NCI-H1930 (cell line): ENCODE measurements around the gene PPM1M.

Experiments used
- DNase-seq, 2 experiments: peaks; one replicate each; lab custom pipeline; 2025; lab: John Stamatoyannopoulos, UW

The PPM1M gene, protein sequence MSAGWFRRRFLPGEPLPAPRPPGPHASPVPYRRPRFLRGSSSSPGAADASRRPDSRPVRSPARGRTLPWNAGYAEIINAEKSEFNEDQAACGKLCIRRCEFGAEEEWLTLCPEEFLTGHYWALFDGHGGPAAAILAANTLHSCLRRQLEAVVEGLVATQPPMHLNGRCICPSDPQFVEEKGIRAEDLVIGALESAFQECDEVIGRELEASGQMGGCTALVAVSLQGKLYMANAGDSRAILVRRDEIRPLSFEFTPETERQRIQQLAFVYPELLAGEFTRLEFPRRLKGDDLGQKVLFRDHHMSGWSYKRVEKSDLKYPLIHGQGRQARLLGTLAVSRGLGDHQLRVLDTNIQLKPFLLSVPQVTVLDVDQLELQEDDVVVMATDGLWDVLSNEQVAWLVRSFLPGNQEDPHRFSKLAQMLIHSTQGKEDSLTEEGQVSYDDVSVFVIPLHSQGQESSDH

DNA sequence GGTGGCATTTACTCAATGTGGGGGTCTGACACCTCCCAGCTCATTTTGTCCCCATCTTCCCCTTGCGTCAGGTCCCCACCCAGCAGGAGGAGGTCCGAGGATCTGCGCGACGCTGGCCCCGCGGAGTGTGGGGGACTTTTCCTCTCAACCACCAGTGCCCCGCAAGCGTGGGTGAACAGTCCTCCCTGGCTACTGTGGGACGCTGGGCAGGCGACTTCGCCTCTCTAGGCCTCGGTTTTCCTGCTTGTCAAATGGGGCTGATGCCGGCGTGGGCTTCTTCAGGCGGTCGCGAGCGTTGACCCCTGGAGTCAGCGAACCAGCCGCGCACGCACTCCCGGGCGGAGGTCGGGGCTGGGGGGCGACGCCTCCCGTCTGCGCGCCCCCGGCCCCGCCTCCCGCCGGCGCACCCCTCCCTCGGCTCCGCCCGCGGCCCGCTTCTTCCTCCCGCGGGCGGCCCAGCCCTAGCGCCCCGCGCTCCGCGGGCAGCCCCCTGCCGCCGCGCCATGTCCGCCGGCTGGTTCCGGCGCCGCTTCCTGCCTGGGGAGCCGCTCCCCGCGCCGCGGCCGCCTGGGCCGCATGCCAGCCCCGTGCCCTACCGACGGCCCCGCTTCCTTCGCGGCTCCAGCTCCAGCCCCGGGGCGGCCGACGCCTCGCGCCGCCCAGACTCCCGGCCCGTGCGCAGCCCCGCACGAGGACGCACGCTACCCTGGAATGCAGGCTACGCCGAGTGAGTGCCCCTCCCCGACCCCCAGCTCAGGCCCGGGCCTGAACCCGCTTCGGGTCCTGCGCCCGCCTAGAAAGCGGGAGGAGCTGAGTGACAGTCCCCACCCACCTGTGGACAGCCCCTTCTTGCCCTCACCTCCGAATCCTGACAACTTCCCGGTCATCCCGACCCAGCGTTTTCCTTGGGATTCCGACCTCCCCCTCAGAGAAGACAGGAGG lies at the start of gene PPM1M:
TSS of gene PPM1M (plus strand) at position 438 of the 942 bp plus-strand sequence. CDS start at position 504, 66 bp downstream.
- DNase-seq = no peak

DNA sequence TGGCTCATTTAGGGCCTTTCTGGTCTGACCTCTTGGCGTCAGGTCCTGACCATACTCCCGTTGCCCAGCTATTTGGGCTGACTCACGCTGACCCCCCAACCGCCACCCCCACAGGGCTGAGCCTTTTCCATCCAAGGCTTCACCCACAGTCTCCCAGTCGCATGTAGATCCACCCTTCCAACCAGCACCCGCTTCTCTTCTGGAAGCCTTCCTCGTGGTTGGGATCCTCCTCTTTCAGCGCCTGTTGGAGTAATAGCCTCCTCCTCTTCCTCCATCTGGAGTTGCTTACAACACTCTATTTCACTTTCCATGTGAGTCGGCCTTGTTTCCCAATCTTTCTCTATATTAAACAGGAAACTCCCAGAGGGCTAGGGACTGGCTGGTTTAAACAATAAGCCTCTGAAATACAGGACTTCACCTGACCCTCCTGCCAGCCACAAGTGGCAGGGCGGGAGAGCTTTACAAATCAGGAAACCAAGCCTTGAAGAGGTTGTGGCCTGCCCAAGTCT lies 49.7 kb upstream of the PPM1M start:
- DNase-seq = no peak

DNA sequence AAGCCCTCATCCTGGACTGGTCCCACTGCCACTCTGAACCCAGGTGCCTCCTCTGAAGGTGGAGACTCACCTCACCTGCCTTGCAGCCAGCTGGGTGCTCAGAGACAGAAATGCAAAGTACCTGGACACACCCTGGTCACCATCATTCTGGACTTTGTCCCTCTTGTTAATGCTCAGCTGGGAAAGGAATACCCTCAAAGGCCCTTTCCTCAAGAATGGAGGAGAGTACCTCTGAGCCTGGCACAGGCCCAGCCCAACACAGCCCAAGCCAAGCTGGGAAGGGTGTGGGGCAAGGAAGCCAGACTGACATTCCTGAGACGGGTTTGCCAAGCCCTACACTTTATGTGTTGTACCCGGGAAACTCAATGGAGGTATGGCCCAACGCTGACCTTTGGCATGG lies 48.6 kb upstream of the PPM1M start:
- no peak for DNase-seq

DNA sequence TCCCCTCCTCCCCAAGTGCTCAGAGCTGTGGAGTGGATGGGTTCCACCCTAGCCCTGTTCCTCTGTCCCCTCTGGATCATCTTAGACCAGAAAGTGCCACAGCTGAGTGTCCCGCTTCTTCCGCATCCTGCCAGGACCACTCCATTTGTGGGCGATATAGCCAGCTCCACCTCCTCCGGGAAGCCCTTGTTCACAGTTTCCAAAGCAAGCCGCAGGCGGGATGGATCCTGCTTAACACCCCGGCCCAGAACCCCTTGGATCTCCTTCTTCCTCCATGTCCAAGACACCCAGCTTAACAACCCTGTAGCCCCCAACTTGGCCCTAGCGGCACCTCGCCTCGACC lies 48.1 kb upstream of the PPM1M start:
- no peak for DNase-seq

DNA sequence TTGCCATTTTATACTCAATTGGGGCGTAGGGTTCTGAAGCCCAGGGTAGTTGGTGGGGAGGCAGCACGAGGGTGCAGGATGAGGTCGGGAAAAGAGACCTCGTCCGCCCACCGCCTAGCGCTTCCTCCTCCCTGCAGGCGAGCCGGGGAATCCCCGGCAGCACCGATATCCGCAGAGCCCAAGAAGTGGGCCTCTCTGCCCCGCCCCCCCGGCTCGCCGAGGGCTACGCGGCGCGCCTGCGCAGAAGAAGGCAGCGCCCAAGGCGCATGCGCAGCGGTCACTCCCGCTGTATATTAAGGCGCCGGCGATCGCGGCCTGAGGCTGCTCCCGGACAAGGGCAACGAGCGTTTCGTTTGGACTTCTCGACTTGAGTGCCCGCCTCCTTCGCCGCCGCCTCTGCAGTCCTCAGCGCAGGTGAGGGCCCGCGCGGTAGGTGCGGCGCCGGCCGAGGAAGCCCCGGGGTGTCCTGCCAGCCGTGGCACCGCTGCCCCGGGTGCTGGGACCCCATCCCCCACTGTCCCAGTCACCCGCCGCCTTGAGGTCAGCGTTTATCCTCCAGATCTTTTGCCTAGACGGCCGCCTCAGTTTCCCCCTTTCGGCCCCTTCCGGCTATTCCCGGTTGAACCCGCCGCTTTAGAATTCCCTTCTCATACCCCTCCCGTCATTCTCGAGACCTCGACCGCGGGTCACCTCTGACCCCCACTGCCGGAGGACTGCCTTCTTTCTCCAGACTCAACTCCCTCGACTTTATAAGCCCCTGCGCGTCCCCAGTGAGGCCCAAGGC lies 47.5 kb upstream of the PPM1M start, which contains the start of gene ALAS1:
TSS of gene ALAS1 (plus strand) at position 319 of the 784 bp plus-strand sequence. CDS start 1,082 bp downstream, outside the sequence.
- DNase-seq = peak; percentile 66 to 82

DNA sequence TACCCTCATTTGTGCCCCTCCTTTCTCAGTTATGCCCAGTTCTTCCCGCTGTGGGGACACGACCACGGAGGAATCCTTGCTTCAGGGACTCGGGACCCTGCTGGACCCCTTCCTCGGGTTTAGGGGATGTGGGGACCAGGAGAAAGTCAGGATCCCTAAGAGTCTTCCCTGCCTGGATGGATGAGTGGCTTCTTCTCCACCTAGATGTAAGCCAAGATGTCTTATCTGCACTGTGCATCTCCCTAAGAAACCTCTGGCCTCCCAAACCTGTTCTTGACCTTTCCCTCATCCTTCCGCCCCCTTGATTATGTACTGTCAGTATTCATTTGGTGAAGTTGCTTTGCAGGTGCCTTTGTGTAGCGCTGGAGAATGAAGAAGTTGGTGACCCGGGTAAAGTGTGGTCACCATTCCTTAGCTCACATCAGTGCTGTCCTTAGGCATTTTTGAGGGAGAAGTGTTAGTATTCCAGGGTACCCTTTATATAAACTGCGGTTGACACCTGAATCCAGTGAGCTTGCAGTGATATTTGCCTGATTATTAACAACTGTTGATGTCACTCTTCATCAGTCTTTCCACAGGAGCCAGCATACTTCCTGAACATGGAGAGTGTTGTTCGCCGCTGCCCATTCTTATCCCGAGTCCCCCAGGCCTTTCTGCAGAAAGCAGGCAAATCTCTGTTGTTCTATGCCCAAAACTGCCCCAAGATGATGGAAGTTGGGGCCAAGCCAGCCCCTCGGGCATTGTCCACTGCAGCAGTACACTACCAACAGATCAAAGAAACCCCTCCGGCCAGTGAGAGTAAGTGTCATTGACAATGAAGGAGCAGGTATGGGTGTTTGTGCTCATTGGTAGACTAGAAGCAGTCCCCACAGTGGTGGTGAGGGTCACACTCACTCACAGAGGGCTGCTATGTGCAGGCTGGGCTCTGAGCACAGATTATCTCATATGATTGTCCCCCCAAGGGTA lies 46.6 kb upstream of the PPM1M start:
- DNase-seq = no peak

DNA sequence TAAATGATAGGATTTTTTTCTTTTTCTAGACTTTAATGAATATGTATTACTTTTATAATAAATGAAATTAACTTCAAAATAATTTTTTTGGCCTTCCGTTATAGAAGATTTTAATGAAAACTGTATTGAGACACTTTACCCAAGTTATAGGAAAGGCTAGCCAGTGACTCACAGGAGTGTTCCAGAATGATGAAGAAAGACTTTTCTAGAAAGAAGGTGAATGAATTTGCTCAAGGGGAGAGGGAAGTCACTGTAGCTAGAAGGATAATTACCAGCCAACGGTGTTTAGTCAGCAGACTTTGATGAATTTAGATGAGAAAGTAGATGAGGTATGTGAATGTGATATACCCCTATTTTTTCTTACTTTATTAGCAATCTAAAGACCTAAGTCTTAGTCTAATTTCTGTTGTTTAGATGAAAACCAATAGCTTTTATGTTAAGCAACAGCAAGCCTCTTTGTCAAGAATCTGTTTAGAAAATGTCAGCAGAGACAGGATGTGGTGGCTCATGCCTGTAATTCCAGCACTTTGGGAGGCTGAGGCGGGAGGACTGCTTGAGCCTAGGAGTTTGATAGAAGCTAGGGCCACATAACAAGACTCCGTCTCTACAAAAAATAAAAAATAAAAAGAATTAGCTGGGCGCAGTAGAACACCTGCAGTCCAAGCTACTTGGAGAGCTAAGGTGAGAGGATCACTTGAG lies 44.4 kb upstream of the PPM1M start:
- no peak for DNase-seq

DNA sequence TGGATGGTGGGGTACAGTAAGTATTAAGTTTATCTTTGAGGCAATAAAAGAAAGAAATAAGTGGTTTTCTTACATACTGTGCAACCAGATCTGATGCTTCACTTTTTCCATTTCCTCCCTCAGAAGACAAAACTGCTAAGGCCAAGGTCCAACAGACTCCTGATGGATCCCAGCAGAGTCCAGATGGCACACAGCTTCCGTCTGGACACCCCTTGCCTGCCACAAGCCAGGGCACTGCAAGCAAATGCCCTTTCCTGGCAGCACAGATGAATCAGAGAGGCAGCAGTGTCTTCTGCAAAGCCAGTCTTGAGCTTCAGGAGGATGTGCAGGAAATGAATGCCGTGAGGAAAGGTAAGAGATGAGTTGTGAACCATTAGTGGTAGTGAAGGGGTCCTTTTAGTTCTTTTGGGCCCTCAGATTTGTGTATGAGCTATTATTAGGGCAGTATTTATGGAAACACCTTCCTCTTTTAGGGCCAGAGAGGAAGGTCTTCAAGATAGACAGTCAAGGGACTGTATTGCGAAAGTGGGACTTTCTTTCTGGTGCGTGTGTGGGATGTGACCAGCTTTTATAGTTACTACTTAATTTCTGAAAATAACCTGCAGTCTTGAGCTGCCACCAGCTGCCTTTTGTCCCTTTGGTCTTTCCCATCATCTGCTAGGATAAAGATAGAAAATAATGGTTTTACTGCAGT lies 43.0 kb upstream of the PPM1M start:
- no peak for DNase-seq

DNA sequence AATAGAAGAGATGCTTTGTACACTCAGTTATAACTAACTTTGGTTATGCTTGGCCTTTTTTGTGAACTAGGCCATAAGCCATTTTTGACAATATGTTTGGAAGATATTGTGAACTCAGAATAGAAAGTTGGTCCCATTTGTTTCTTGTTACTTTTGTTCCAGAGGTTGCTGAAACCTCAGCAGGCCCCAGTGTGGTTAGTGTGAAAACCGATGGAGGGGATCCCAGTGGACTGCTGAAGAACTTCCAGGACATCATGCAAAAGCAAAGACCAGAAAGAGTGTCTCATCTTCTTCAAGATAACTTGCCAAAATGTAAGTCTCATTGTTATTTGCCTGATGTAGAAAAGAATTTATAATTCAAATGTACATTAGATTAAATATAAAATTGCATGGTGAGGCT lies 41.9 kb upstream of the PPM1M start:
- DNase-seq = no peak

DNA sequence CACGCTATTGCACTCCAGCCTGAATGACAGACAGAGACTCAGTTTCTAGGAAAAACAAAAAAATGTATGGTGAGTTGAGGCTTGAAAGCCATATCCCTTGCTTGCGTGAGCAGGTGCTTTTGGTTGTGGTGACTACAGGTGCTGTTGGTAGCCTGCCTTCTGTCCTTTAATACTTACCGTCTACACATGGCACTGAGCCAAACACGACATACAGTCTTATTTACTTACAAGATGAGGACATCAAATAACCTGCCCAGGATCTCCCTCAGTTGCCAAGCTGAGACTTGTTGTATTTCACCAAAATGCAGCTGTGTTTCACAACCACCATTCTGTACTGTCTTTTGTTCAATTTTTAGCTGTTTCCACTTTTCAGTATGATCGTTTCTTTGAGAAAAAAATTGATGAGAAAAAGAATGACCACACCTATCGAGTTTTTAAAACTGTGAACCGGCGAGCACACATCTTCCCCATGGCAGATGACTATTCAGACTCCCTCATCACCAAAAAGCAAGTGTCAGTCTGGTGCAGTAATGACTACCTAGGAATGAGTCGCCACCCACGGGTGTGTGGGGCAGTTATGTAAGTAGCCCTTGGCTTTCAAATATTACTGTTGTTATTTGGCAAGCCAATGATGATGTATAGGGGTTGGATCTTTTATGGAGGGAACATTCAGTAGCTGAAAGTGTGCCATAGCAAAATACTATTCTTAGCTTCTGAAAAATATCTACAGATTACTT lies 41.1 kb upstream of the PPM1M start:
- no peak for DNase-seq

DNA sequence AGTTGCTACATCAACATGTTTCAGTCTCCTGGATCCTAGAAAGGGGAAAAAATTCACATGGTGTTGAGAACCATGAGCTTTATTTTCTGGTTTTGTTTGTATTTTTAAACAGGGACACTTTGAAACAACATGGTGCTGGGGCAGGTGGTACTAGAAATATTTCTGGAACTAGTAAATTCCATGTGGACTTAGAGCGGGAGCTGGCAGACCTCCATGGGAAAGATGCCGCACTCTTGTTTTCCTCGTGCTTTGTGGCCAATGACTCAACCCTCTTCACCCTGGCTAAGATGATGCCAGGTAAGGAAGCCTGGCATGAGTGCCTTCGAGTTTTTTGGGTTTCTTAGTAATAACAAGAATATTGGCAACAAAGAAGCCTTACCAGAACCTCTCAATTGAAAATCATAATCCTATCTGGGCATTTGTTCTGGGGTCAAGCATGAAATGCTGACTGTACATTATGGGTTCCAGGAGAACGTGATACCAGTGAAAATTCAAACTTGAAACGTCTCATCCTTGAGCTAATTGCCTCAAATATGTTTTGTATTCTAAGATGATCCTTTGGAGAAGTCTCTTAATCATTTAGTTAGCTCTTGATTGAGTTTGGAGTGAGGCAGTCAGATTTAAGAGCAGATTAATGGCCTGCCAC lies 39.7 kb upstream of the PPM1M start:
- no peak for DNase-seq

DNA sequence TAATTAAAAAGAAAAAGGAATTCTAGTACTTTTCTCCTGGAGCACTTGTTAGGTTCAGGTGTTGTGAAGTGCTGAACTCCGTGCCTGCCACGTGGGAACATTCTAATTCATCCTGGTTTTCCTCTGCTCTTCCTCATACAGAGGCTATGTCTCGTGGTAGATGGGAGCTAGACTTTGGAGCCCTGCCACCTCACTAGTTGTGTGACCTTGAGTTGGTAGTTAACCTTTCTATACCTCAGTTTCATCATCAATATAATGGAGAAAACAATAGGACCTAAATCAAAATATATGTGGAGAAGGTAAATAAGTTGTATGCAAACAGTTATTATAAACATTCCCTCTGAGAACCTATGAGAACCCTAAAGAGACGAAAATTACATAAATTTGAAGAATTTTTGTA lies 37.0 kb upstream of the PPM1M start:
- DNase-seq = no peak

DNA sequence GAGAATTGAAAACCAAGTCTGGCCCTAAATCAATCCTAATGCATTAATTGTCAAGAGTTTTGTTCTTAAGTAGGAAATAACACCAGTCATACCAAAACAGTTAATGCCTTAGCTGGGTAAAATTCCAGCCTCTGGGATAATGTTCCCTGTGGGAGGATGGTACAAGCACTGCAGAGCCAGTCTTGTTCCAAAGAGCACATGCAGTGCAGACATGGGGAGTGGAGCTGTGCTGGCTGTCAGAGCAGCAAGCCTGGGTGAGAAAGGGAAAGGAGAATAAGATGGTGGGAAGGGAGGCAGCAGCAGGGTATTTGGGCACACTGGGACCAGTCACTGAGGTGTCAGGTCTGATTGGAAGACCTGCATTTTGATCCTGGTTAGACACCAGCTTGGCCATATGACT lies 35.5 kb upstream of the PPM1M start:
- DNase-seq = no peak

DNA sequence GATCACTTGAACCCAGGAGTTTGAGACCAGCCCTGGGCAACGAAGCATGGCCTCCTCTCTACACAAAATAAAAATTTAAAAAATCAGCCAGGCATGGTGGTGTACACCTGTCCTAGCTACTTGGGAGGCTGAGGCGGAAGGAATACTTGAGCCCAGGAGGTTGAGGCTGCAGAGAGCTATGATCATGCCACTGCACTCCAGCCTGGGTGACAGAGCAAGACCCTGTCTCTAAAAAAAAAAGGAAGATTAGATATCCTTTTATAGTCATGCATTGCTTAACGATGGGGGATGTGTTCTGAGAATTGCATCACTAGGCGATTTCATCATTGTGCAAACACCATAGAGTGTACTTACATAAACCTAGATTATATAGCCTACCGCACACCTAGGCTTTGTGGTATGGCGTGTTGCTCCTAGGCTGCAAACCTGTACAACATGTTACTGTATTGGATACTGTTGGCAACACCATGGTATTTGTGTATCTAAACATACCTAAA lies 35.0 kb upstream of the PPM1M start:
- no peak for DNase-seq

DNA sequence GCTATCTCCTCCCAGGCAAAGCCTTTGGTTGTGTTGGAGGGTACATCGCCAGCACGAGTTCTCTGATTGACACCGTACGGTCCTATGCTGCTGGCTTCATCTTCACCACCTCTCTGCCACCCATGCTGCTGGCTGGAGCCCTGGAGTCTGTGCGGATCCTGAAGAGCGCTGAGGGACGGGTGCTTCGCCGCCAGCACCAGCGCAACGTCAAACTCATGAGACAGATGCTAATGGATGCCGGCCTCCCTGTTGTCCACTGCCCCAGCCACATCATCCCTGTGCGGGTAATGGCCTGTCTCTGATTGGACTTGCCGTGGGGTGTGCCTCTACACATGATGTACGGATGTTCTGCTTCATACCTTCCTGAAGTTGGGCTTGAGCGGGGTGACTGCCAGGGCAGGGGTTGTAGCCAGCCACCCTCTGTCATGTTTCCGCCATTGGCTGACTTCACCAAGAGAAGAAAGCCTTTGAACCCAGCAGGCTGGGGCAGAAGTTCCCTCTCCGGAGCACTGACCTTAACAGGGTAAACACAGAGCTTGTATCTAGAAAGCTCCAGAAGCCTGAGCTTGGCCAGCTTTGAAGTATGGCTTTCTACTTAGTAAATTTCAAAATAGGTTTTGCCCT lies 34.2 kb upstream of the PPM1M start:
- DNase-seq = no peak

DNA sequence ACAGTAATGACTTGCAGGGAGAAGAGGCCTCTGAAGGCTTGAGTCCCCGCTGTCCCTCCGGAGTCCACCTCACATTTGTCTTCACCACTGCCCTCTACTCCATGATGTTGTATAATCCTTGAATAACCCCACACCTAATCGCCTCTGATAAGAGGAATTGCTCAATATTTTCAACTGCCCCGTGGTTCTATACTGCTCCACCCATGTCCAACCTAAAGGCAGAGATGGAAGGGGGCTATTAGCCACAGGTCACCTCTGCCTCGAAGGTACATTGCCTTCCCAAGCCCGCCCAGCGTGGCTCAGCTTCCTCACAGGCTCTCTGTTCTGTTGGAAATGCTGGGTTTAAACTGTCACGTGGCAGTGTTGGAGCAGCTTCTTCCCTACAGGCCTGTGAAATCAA lies 32.6 kb upstream of the PPM1M start:
- DNase-seq = no peak

DNA sequence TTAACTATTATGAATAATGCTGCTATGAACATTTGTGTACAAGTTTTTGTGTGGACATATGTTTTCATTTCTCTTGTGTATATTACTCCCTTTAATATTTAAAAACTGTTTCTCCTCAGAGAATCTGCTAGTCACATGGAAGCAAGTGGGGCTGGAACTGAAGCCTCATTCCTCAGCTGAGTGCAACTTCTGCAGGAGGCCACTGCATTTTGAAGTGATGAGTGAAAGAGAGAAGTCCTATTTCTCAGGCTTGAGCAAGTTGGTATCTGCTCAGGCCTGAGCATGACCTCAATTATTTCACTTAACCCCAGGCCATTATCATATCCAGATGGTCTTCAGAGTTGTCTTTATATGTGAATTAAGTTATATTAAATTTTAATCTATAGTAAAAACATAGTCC lies 31.7 kb upstream of the PPM1M start:
- no peak for DNase-seq

DNA sequence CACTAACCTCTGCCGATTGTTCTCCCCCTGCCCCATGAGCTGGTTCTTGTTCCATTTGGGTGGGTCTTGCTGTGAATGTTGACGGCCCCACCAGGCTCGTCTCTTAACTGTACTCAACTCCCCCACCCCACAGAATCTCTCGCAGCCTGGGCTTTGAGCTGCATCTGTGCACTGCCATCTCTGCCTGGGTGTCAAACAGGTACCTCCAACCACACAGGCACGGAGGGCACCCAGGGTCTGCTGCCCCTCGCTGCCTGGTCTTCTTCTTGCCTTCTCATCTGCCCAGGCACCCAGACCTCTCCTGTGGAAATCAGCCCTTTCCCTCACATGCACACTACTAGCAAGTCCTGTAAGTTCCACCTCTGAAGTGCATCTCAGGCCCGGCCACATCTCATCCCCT lies 30.2 kb upstream of the PPM1M start:
- no peak for DNase-seq
